LNCAP (cell line): ENCODE results near the gene SUCLG1.

Source experiments
- CTCF ChIP-seq: fragments of 450-650 bp; IDR thresholded peaks from 2 replicates; pipeline ENCODE4 v1.5.1; 2017; ENCODE audit warnings: mild to moderate bottlenecking

The SUCLG1 gene

GRCh38 chr2:84435345-84436025 lies 23.6 kb downstream of the SUCLG1 start:
- TF ChIP-seq CTCF, result no peak

- no peak for TF ChIP-seq CTCF
These were observed 29.8 kb downstream of the SUCLG1 start for GRCh38 chr2:84429328-84429727.

GRCh38 chr2:84427235-84428138 lies 31.6 kb downstream of the SUCLG1 start:
- no peak for TF ChIP-seq CTCF

GRCh38 chr2:84425310-84425709 lies 33.8 kb downstream of the SUCLG1 start:
- TF ChIP-seq CTCF, result no peak

GRCh38 chr2:84424152-84424551 lies 34.9 kb downstream of the SUCLG1 start:
- TF ChIP-seq CTCF, result peak; percentile 59

GRCh38 chr2:84421791-84422190 lies 37.3 kb downstream of the SUCLG1 start:
- TF ChIP-seq CTCF, result no peak

GRCh38 chr2:84421197-84421596 lies 37.9 kb downstream of the SUCLG1 start:
- TF ChIP-seq CTCF, result no peak
